ENCODE measurements around the gene NELL1.

Gene NELL1

GRCh38 chr11:21421711-21422329, 752.4 kb downstream of the NELL1 start:
- DNase-seq (ENCODE audit: low read depth): no peak

- DNase-seq (ENCODE audit: low read depth): no peak
Observed at GRCh38 chr11:21426931-21427330, 757.5 kb downstream of the NELL1 start.

- DNase-seq (ENCODE audit: low read depth): no peak
Observed at GRCh38 chr11:21427726-21428125, 758.3 kb downstream of the NELL1 start.

GRCh38 chr11:21428796-21429195, 759.4 kb downstream of the NELL1 start:
- no peak for DNase-seq (ENCODE audit: low read depth)

- DNase-seq (ENCODE audit: low read depth): no peak
Observed at GRCh38 chr11:21429401-21429800, 760.0 kb downstream of the NELL1 start.

GRCh38 chr11:21430537-21430936, 761.2 kb downstream of the NELL1 start:
- no peak for DNase-seq (ENCODE audit: low read depth)

GRCh38 chr11:21446939-21447590, 777.7 kb downstream of the NELL1 start:
- DNase-seq (ENCODE audit: low read depth): no peak

GRCh38 chr11:21447871-21448270, 778.5 kb downstream of the NELL1 start:
- no peak for DNase-seq (ENCODE audit: low read depth)

- DNase-seq (ENCODE audit: low read depth): no peak
Observed at GRCh38 chr11:21456186-21456585, 786.8 kb downstream of the NELL1 start.

GRCh38 chr11:21460082-21460481, 790.7 kb downstream of the NELL1 start:
- DNase-seq (ENCODE audit: low read depth): no peak

- no peak for DNase-seq (ENCODE audit: low read depth)
Observed at GRCh38 chr11:21461701-21462100, 792.3 kb downstream of the NELL1 start.

GRCh38 chr11:21464601-21465193, 795.3 kb downstream of the NELL1 start:
- DNase-seq (ENCODE audit: low read depth): no peak

GRCh38 chr11:21465203-21465602, 795.8 kb downstream of the NELL1 start:
- no peak for DNase-seq (ENCODE audit: low read depth)

- no peak for DNase-seq (ENCODE audit: low read depth)
Observed at GRCh38 chr11:21465920-21466319, 796.5 kb downstream of the NELL1 start.

- DNase-seq (ENCODE audit: low read depth): no peak
Observed at GRCh38 chr11:21470521-21470920, 801.1 kb downstream of the NELL1 start.

- no peak for DNase-seq (ENCODE audit: low read depth)
Observed at GRCh38 chr11:21472261-21472660, 802.9 kb downstream of the NELL1 start.

- DNase-seq (ENCODE audit: low read depth): no peak
Observed at GRCh38 chr11:21474529-21474928, 805.1 kb downstream of the NELL1 start.

- DNase-seq (ENCODE audit: low read depth): no peak
Observed at GRCh38 chr11:21475276-21475675, 805.9 kb downstream of the NELL1 start.

- no peak for DNase-seq (ENCODE audit: low read depth)
Observed at GRCh38 chr11:21476588-21476987, 807.2 kb downstream of the NELL1 start.

- no peak for DNase-seq (ENCODE audit: low read depth)
Observed at GRCh38 chr11:21480240-21480639, 810.9 kb downstream of the NELL1 start.

GRCh38 chr11:21481255-21481654, 811.9 kb downstream of the NELL1 start:
- DNase-seq (ENCODE audit: low read depth): no peak

- DNase-seq (ENCODE audit: low read depth): no peak
Observed at GRCh38 chr11:21484039-21484438, 814.7 kb downstream of the NELL1 start.

- DNase-seq (ENCODE audit: low read depth): no peak
Observed at GRCh38 chr11:21485006-21485405, 815.6 kb downstream of the NELL1 start.

- DNase-seq (ENCODE audit: low read depth): no peak
Observed at GRCh38 chr11:21485426-21485825, 816.0 kb downstream of the NELL1 start.

All from fibroblast of the conjunctiva (primary cell).